Central memory CD8-positive, alpha-beta T cell (primary cell): ENCODE data around the gene MYO1D.
A peak's percentile ranks its signal among the peaks of the same experiment; 100 is the strongest.

Experiments
- ATAC-seq: fragments of 150-1000 bp; cut with Tn5 transposase; replicated peaks from 2 replicates; pipeline ENCODE4 v1.10.0; 2022; ENCODE audit warnings: mild to moderate bottlenecking, moderate FRiP score, moderate number of reproducible peaks; ENCODE audit not compliant: poor library complexity, severe bottlenecking; ENCODE audit errors: extremely low read depth
- DNase-seq, 2 donors: peaks; one replicate each; pipeline ENCODE4 v3.0.0; 2021; ENCODE audit warnings: low spot score in 2 of 2
- H3K27ac Mint-ChIP-seq: one replicate; pipeline ENCODE4 v1.8.0; 2022; ENCODE audit warnings: low read depth, mild to moderate bottlenecking, moderate library complexity, mixed read lengths
- H3K27me3 Mint-ChIP-seq: one replicate; pipeline ENCODE4 v1.8.0; 2022; ENCODE audit warnings: mixed read lengths
- H3K36me3 Mint-ChIP-seq: one replicate; pipeline ENCODE4 v1.8.0; 2022; ENCODE audit warnings: mild to moderate bottlenecking, moderate library complexity, mixed read lengths; ENCODE audit not compliant: insufficient read depth
- H3K4me1 Mint-ChIP-seq: one replicate; pipeline ENCODE4 v1.8.0; 2022; ENCODE audit warnings: mixed read lengths
- H3K4me3 Mint-ChIP-seq: one replicate; pipeline ENCODE4 v1.8.0; 2022; ENCODE audit warnings: mild to moderate bottlenecking, moderate library complexity, mixed read lengths
- H3K9me3 Mint-ChIP-seq: one replicate; pipeline ENCODE4 v1.8.0; 2022; ENCODE audit warnings: mixed read lengths

Gene MYO1D

DNA sequence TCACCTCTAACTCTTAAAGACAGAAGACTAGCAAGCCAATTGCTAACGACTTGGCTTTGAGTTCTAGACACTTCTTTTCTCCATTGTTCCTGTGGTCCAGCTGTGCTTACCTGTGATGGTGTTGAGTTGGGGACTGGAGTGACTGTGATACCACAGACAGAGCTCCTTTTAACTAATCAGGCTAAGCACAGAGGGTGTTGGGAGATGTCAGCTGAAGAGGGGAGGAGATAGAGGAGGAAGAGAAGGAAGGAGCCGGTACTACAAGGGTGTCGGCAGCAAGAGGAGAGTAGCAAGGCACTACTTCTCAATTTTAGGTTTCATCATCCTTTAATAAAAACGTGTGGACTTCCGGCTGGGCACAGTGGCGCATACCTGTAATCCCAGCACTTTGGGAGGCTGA is 5.1 kb upstream of the MYO1D start:
- DNase-seq (no peak), ATAC-seq (no peak)
- peaks cover 49% of the 10 kb centered on the region for H3K27me3 Mint-ChIP-seq
- H3K36me3 Mint-ChIP-seq: no peaks in the 10 kb centered on the region
- no peak overlapping the region for H3K4me3 Mint-ChIP-seq
- H3K27ac Mint-ChIP-seq: no peak overlapping the region
- H3K9me3 Mint-ChIP-seq: no peaks in the 10 kb centered on the region
- H3K4me1 Mint-ChIP-seq: peaks cover 5% of the 10 kb centered on the region

GRCh38 chr17:32880671-32881453 is 3.9 kb upstream of the MYO1D start:
- peaks cover 39% of the 10 kb centered on the region for H3K27me3 Mint-ChIP-seq

GRCh38 chr17:32879134-32879533 is 2.2 kb upstream of the MYO1D start:
- no peak for DNase-seq
- no peak for ATAC-seq
- H3K4me1 Mint-ChIP-seq: peaks cover 11% of the 10 kb centered on the region
- H3K27ac Mint-ChIP-seq: no peak overlapping the region
- peaks cover 24% of the 10 kb centered on the region for H3K27me3 Mint-ChIP-seq
- H3K9me3 Mint-ChIP-seq: no peaks in the 10 kb centered on the region
- no peak overlapping the region for H3K4me3 Mint-ChIP-seq
- peaks cover 5% of the 10 kb centered on the region for H3K36me3 Mint-ChIP-seq

More at GRCh38 chr17:32880671-32881453, 3.9 kb upstream of the MYO1D start:
- peaks cover 9% of the 10 kb centered on the region for H3K4me1 Mint-ChIP-seq
- no peaks in the 10 kb centered on the region for H3K9me3 Mint-ChIP-seq
- H3K4me3 Mint-ChIP-seq: no peak overlapping the region
- DNase-seq (no peak), ATAC-seq (no peak)
- H3K27ac Mint-ChIP-seq: no peak overlapping the region
- H3K36me3 Mint-ChIP-seq: peaks cover 4% of the 10 kb centered on the region

GRCh38 chr17:32878211-32878610 is 1.3 kb upstream of the MYO1D start:
- DNase-seq (no peak), ATAC-seq (no peak)
- Mint-ChIP-seq H3K4me3 (no peak overlapping the region), H3K27ac (no peak overlapping the region), H3K4me1 (peaks cover 11% of the 10 kb centered on the region), H3K27me3 (peaks cover 16% of the 10 kb centered on the region), H3K9me3 (no peaks in the 10 kb centered on the region), H3K36me3 (peaks cover 5% of the 10 kb centered on the region)

GRCh38 chr17:32877164-32877764 is 340 bp upstream of the MYO1D start:
- Mint-ChIP-seq H3K27ac (no peak overlapping the region), H3K9me3 (no peaks in the 10 kb centered on the region), H3K4me1 (peaks cover 11% of the 10 kb centered on the region), H3K4me3 (peak overlapping the region; percentile 89), H3K27me3 (peaks cover 7% of the 10 kb centered on the region), H3K36me3 (peaks cover 5% of the 10 kb centered on the region)
- DNase-seq (peak; percentile 83 to 89), ATAC-seq (peak; percentile 91)

GRCh38 chr17:32875923-32876416 is 954 bp downstream of the MYO1D start:
- Mint-ChIP-seq H3K27me3 (no peaks in the 10 kb centered on the region), H3K4me3 (peak overlapping the region; percentile 89), H3K36me3 (peaks cover 5% of the 10 kb centered on the region), H3K9me3 (no peaks in the 10 kb centered on the region), H3K4me1 (peaks cover 11% of the 10 kb centered on the region), H3K27ac (peak overlapping the region; percentile 69)
- DNase-seq: no peak
- ATAC-seq: no peak

- Mint-ChIP-seq H3K27ac (no peak overlapping the region), H3K9me3 (no peaks in the 10 kb centered on the region), H3K4me3 (peak overlapping the region; percentile 89), H3K4me1 (peaks cover 11% of the 10 kb centered on the region), H3K27me3 (no peaks in the 10 kb centered on the region), H3K36me3 (peaks cover 5% of the 10 kb centered on the region)
- ATAC-seq: no peak
- no peak for DNase-seq
These were observed 1.6 kb downstream of the MYO1D start for GRCh38 chr17:32875230-32875917.

DNA sequence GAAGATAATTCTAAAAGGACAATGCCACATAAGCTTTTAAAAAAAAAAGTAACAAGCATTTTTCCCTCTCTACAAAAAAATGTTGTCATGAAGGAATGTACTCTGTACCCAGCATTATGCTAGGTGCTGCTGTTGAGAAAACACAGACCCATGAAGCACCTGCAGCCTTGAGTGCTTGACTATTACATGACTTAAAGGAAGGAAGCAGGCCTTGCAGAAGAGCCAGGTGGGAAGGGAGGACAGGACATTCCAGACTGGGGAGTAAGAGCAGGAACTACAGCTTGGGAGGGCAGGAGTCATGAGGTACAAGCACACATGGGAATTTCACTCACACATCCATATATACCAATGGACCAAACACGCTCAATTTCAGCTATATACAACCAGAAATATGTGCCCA is 3.8 kb downstream of the MYO1D start:
- H3K27me3 Mint-ChIP-seq: no peaks in the 10 kb centered on the region
- H3K36me3 Mint-ChIP-seq: peaks cover 5% of the 10 kb centered on the region
- H3K4me1 Mint-ChIP-seq: peaks cover 11% of the 10 kb centered on the region
- H3K9me3 Mint-ChIP-seq: no peaks in the 10 kb centered on the region
- ATAC-seq: no peak
- H3K27ac Mint-ChIP-seq: no peak overlapping the region
- no peak overlapping the region for H3K4me3 Mint-ChIP-seq
- DNase-seq: no peak

GRCh38 chr17:32871746-32872145 is 5.2 kb downstream of the MYO1D start:
- no peak for ATAC-seq
- no peaks in the 10 kb centered on the region for H3K27me3 Mint-ChIP-seq
- peaks cover 5% of the 10 kb centered on the region for H3K36me3 Mint-ChIP-seq
- no peak for DNase-seq
- H3K27ac Mint-ChIP-seq: no peak overlapping the region
- H3K4me1 Mint-ChIP-seq: peaks cover 6% of the 10 kb centered on the region
- no peaks in the 10 kb centered on the region for H3K9me3 Mint-ChIP-seq
- H3K4me3 Mint-ChIP-seq: no peak overlapping the region

GRCh38 chr17:32870969-32871368 is 6.0 kb downstream of the MYO1D start:
- Mint-ChIP-seq H3K4me1 (peaks cover 2% of the 10 kb centered on the region), H3K4me3 (no peak overlapping the region), H3K27me3 (no peaks in the 10 kb centered on the region), H3K27ac (no peak overlapping the region), H3K9me3 (no peaks in the 10 kb centered on the region), H3K36me3 (peaks cover 3% of the 10 kb centered on the region)
- DNase-seq: no peak
- ATAC-seq: no peak

- Mint-ChIP-seq H3K4me1 (no peaks in the 10 kb centered on the region), H3K27ac (no peak overlapping the region), H3K27me3 (no peaks in the 10 kb centered on the region), H3K4me3 (no peak overlapping the region), H3K9me3 (no peaks in the 10 kb centered on the region), H3K36me3 (no peaks in the 10 kb centered on the region)
- ATAC-seq (no peak), DNase-seq (no peak)
These were observed 6.8 kb downstream of the MYO1D start for GRCh38 chr17:32870027-32870670.

DNA sequence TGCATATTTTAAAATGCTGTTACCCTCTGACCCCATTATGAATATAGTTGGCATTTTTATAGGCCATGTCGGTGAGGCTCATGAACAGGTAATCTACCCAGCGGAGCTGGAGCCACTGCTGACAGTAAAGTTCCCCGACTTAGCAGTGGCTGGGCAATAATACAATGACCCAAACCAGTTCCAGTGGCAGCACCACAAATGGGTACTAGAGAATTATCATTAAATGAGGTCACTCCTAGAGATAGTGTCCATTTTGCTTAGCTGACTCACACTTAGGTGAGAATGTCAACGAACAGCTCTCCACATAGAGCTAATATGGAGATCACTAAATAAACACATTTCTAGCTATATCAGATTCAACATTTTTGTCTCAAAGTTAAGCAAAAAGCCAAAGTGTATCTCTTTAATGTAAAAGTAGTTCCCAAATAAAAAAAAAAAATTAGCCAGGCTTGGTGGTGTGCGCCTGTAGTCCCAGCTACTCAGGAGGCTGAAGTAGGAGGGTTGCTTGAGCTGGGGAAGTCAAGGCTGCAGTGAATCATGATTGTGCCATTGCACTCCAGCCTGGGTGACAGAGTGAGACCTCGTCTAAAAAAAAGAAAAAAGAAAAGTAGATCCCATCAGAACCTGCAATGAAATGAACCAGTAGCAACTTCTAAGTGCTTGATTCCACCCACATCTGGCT is 7.4 kb downstream of the MYO1D start:
- no peaks in the 10 kb centered on the region for H3K27me3 Mint-ChIP-seq

More for the DNA sequence above, 7.4 kb downstream of the MYO1D start:
- no peaks in the 10 kb centered on the region for H3K4me1 Mint-ChIP-seq
- no peaks in the 10 kb centered on the region for H3K36me3 Mint-ChIP-seq
- H3K9me3 Mint-ChIP-seq: no peaks in the 10 kb centered on the region
- H3K4me3 Mint-ChIP-seq: no peak overlapping the region
- DNase-seq (no peak), ATAC-seq (no peak)
- H3K27ac Mint-ChIP-seq: no peak overlapping the region
